H9 (cell line): ENCODE measurements around the gene ANKMY2. TPM values are rescaled to one million over a fixed set of nuclear protein-coding genes. Genes with fewer than 3 reads are reported as not detected.

Experiments used
- DNase-seq: peaks from one replicate; pipeline ENCODE4 v3.0.0-alpha.2; 2017
- H2AFZ ChIP-seq: one replicate; pipeline ENCODE4 v1.6.1; 2013; ENCODE audit warnings: mild to moderate bottlenecking, low read length, control low read depth, moderate library complexity
- H2AK5ac ChIP-seq: 2 replicates; pipeline ENCODE4 v1.6.1; 2013; ENCODE audit warnings: low read length, control low read depth, mixed read lengths; ENCODE audit not compliant: insufficient read length
- H2BK120ac ChIP-seq: one replicate; pipeline ENCODE4 v1.6.1; 2013; ENCODE audit warnings: low read depth, mild to moderate bottlenecking, low read length, control low read depth, inconsistent platforms; ENCODE audit not compliant: poor library complexity, severe bottlenecking
- H2BK12ac ChIP-seq: 2 replicates; pipeline ENCODE4 v1.6.1; 2013; ENCODE audit warnings: low read length, control low read depth, mixed read lengths, low read depth; ENCODE audit not compliant: insufficient read length
- H2BK15ac ChIP-seq: 2 replicates; pipeline ENCODE4 v1.6.1; 2013; ENCODE audit warnings: low read depth, low read length, control low read depth
- H2BK20ac ChIP-seq: one replicate; pipeline ENCODE4 v1.6.1; 2013; ENCODE audit warnings: low read depth, mild to moderate bottlenecking, low read length, control low read depth, inconsistent platforms; ENCODE audit not compliant: poor library complexity, severe bottlenecking
- H2BK5ac ChIP-seq: 2 replicates; pipeline ENCODE4 v1.6.1; 2013; ENCODE audit warnings: low read length, control low read depth, mixed read lengths; ENCODE audit not compliant: insufficient read length
- H3K14ac ChIP-seq: 2 replicates; pipeline ENCODE4 v1.6.1; 2013; ENCODE audit warnings: low read length, control low read depth; ENCODE audit not compliant: insufficient read depth
- H3K18ac ChIP-seq: 2 replicates; pipeline ENCODE4 v1.6.1; 2013; ENCODE audit warnings: low read depth, mild to moderate bottlenecking, mixed read lengths, low read length, control low read depth; ENCODE audit not compliant: insufficient read length
- H3K23ac ChIP-seq: 2 replicates; pipeline ENCODE4 v1.6.1; 2013; ENCODE audit warnings: low read length, control low read depth, mixed read lengths, low read depth; ENCODE audit not compliant: insufficient read length
- H3K23me2 ChIP-seq: 2 replicates; pipeline ENCODE4 v1.6.1; 2013; ENCODE audit warnings: low read depth, mild to moderate bottlenecking, mixed read lengths, low read length, control low read depth; ENCODE audit not compliant: insufficient read length, poor library complexity, severe bottlenecking
- H3K27ac ChIP-seq: 2 replicates; pipeline ENCODE4 v1.5.1; 2013; ENCODE audit warnings: low read length, control low read depth, mixed read lengths, low read depth; ENCODE audit not compliant: insufficient read length
- H3K27me3 ChIP-seq: 2 replicates; pipeline ENCODE4 v1.6.1; 2013; ENCODE audit warnings: low read length, control low read depth, inconsistent platforms; ENCODE audit not compliant: insufficient read depth
- H3K4ac ChIP-seq: 2 replicates; pipeline ENCODE4 v1.6.1; 2013; ENCODE audit warnings: low read depth, mild to moderate bottlenecking, control low read depth, inconsistent platforms, low read length, moderate library complexity
- H3K4me1 ChIP-seq: 2 replicates; pipeline ENCODE4 v1.6.1; 2013; ENCODE audit warnings: low read length, control low read depth, inconsistent platforms; ENCODE audit not compliant: insufficient read depth
- H3K4me2 ChIP-seq: 2 replicates; pipeline ENCODE4 v1.6.1; 2013; ENCODE audit warnings: low read length, control low read depth, mixed read lengths; ENCODE audit not compliant: insufficient read length, insufficient read depth
- H3K56ac ChIP-seq: 2 replicates; pipeline ENCODE4 v1.6.1; 2013; ENCODE audit warnings: low read depth, mild to moderate bottlenecking, mixed read lengths, low read length, control low read depth; ENCODE audit not compliant: insufficient read length
- H3K79me1 ChIP-seq: 2 replicates; pipeline ENCODE4 v1.6.1; 2013; ENCODE audit warnings: low read depth, mild to moderate bottlenecking, moderate library complexity, low read length, control low read depth, inconsistent platforms; ENCODE audit not compliant: insufficient read depth, poor library complexity, severe bottlenecking
- H3K79me2 ChIP-seq: 2 replicates; pipeline ENCODE4 v1.6.1; 2013; ENCODE audit warnings: low read length, control low read depth, inconsistent platforms; ENCODE audit not compliant: insufficient read depth
- H3K9ac ChIP-seq: 2 replicates; pipeline ENCODE4 v1.6.1; 2013; ENCODE audit warnings: low read length, control low read depth, mixed read lengths; ENCODE audit not compliant: insufficient read length; ENCODE audit errors: extremely low read depth
- H3K9me3 ChIP-seq: one replicate; pipeline ENCODE4 v1.6.1; 2013; ENCODE audit warnings: low read depth, low read length, inconsistent platforms; ENCODE audit not compliant: control insufficient read depth
- H3T11ph ChIP-seq: one replicate; pipeline ENCODE4 v1.6.1; 2013; ENCODE audit warnings: mild to moderate bottlenecking, low read length, control low read depth, inconsistent platforms
- H4K20me1 ChIP-seq: one replicate; pipeline ENCODE4 v1.6.1; 2013; ENCODE audit not compliant: control insufficient read depth, insufficient read length, insufficient read depth
- H4K5ac ChIP-seq: 2 replicates; pipeline ENCODE4 v1.6.1; 2013; ENCODE audit warnings: low read depth, mild to moderate bottlenecking, mixed read lengths, low read length, control low read depth; ENCODE audit not compliant: insufficient read length
- H4K8ac ChIP-seq: replicated peaks from 2 replicates; pipeline ENCODE4 v1.6.1; 2013; ENCODE audit warnings: low read length, control low read depth, mixed read lengths, low read depth; ENCODE audit not compliant: insufficient read length
- H4K91ac ChIP-seq: 2 replicates; pipeline ENCODE4 v1.6.1; 2013; ENCODE audit warnings: low read depth, mild to moderate bottlenecking, moderate library complexity, mixed read lengths, low read length, control low read depth; ENCODE audit not compliant: insufficient read length
- H3K27ac Mint-ChIP-seq, 3 experiments: 2 replicates in 2 of 3; 3 replicates in 1 of 3; pipeline ENCODE4 v1.8.0; 2020 to 2021; ENCODE audit warnings: mixed read lengths in 3 of 3, mild to moderate bottlenecking in 1 of 3, moderate library complexity in 1 of 3
- H3K27me3 Mint-ChIP-seq: 2 replicates; pipeline ENCODE4 v1.8.0; 2021; ENCODE audit warnings: low read depth, mild to moderate bottlenecking, moderate library complexity, mixed read lengths
- H3K36me3 Mint-ChIP-seq, 3 experiments: 2 replicates in 2 of 3; 3 replicates in 1 of 3; pipeline ENCODE4 v1.8.0; 2020 to 2021; ENCODE audit warnings: low read depth in 3 of 3, mixed read lengths in 3 of 3; ENCODE audit not compliant: insufficient read depth in 1 of 3
- H3K4me1 Mint-ChIP-seq, 2 experiments: 2 replicates each; pipeline ENCODE4 v1.8.0; 2020; ENCODE audit warnings: mixed read lengths in 2 of 2
- H3K4me3 Mint-ChIP-seq, 2 experiments: 2 replicates in 1 of 2; 3 replicates in 1 of 2; pipeline ENCODE4 v1.8.0; 2020 to 2021; ENCODE audit warnings: mild to moderate bottlenecking in 2 of 2, mixed read lengths in 2 of 2, moderate library complexity in 1 of 2
- H3K9me3 Mint-ChIP-seq, 2 experiments: 2 replicates in 1 of 2; 3 replicates in 1 of 2; pipeline ENCODE4 v1.8.0; 2020; ENCODE audit warnings: mild to moderate bottlenecking in 2 of 2, mixed read lengths in 2 of 2, moderate library complexity in 1 of 2
- WGBS: extraction: QIAGEN DNeasy Blood & Tissue Kit; methylation state at CpG from one replicate; pipeline ENCODE4 v1.1.7; 2013; ENCODE audit warnings: missing lambda C conversion rate, low lambda C conversion rate, mixed read lengths; ENCODE audit not compliant: insufficient read length; ENCODE audit errors: extremely low coverage; 5-methylcytosine and 5-hydroxymethylcytosine counted together
- total RNA-seq: library from RNA; stranded (reverse); gene quantifications from 2 replicates; pipeline ENCODE4 v1.2.1, GENCODE V29; 2021
- TF ChIP-seq, protein P1 (sequence below): fragments of 200-600 bp; sonication (generic); conservative IDR thresholded peaks from 3 replicates; pipeline ENCODE4 v1.8.0; 2021; ENCODE audit warnings: antibody characterized with exemption, mild to moderate bottlenecking

The ANKMY2 gene
- total RNA-seq, 1 experiment from 2014 or later, result 12.7 TPM

DNA sequence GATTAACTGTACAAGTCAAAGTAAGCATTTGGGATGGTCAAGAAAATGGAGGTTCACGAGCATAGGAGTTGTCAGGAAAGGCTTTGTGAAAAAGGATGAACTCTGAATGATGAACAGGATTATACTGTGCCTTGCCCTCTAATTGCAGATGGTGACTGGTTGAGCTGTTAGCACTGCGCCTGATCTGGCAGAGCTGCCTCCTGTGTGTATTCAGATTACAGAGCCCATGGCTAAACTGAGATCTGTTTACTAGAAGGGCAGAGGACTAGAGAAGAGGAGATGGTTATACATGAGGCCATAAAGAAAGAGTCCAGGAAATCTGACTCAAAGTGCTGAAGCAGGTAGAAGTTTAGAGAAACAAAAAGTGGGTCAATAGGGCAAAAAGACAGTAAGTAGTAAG is 89.2 kb downstream of the ANKMY2 start:
- Histone ChIP-seq H3T11ph (no peak overlapping the region), H2BK15ac (no peak overlapping the region), H3K23ac (no peak overlapping the region), H3K9ac (no peak overlapping the region), H3K27me3 (no peaks in the 10 kb centered on the region), H2BK120ac (no peak overlapping the region), H3K14ac (no peak overlapping the region), H3K18ac (no peak overlapping the region), H2AK5ac (no peak overlapping the region), H4K20me1 (no peaks in the 10 kb centered on the region), H3K56ac (no peak overlapping the region), H2AFZ (no peak overlapping the region), H4K91ac (no peak overlapping the region), H3K79me1 (no peaks in the 10 kb centered on the region), H2BK12ac (no peak overlapping the region), H3K4me1 (no peaks in the 10 kb centered on the region; the same call in 1 of the 2 replicates), H3K79me2 (no peaks in the 10 kb centered on the region), H4K8ac (no peak overlapping the region), H3K4me2 (no peak overlapping the region), H3K27ac (no peak overlapping the region), H4K5ac (no peak overlapping the region), H2BK5ac (no peak overlapping the region), H3K9me3 (no peaks in the 10 kb centered on the region), H2BK20ac (no peak overlapping the region), H3K23me2 (no peaks in the 10 kb centered on the region), H3K4ac (no peak overlapping the region)
- Mint-ChIP-seq H3K36me3 (no peaks in the 10 kb centered on the region), H3K27ac (no peak overlapping the region), H3K4me1 (no peaks in the 10 kb centered on the region), H3K9me3 (no peaks in the 10 kb centered on the region), H3K27me3 (no peaks in the 10 kb centered on the region), H3K4me3 (no peak overlapping the region)
- TF ChIP-seq, protein P1, sequence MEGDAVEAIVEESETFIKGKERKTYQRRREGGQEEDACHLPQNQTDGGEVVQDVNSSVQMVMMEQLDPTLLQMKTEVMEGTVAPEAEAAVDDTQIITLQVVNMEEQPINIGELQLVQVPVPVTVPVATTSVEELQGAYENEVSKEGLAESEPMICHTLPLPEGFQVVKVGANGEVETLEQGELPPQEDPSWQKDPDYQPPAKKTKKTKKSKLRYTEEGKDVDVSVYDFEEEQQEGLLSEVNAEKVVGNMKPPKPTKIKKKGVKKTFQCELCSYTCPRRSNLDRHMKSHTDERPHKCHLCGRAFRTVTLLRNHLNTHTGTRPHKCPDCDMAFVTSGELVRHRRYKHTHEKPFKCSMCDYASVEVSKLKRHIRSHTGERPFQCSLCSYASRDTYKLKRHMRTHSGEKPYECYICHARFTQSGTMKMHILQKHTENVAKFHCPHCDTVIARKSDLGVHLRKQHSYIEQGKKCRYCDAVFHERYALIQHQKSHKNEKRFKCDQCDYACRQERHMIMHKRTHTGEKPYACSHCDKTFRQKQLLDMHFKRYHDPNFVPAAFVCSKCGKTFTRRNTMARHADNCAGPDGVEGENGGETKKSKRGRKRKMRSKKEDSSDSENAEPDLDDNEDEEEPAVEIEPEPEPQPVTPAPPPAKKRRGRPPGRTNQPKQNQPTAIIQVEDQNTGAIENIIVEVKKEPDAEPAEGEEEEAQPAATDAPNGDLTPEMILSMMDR, result no peak
- no peak for DNase-seq
- no CpG with 5 or more reads among the region's 2 CpGs for WGBS
